NCI-H526 treated with DMSO at 0.1 percent for 48 hours (cell line): Measurements from ENCODE around the gene LPAR2.
"Not testable (repeated sequence)": the region's sequence is repeated elsewhere in the genome, so short reads cannot be mapped to it uniquely, and the experiment has no call there.

Experiments used
- DNase-seq: peaks from one replicate; lab custom pipeline; 2025; lab: John Stamatoyannopoulos, UW

Gene LPAR2

DNA sequence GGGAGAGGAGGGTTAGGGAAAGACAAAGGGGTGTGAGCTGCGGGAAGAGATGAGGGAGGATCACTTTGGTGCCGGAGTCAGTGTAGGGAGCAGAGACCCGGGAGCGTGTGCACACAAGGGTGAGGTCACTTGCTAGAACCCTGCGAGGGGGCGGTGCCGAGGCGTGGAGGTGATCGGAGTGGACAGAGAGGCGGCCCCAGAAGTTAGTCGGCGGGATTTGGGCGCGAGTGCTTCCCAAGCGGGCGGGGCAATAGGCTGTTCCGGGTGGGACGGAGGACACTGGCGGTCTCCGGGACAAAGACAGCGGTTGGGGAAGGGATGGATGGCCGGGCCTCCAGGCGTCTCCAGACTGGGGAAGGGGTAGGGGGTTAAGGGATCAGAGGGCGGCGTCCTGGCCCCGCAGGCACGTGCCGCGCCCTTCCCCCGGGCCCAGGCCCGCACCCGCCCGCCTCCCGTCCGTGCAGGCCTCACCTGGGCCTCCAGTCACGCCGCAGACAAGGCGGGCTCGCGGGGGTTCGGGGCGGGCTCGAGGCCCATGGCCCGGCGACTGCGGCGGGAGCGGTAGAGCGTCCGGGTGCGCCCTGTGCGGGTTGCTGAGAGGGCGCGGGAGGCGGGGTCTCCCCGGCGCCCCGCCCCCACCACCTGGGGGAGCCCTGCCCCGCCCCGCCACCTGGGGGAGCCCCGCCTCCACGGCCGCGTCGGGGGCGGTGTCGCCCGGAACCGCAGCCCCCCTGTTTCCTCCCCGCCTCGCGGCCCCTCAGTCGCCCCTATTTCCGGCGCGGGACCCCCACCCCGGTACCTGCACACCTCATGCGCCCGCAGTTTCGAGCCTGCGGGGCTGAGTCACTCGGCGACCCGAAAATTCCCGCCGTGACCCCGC lies at the start of gene LPAR2:
TSS of gene LPAR2 (minus strand) at position 600 of the 880 bp plus-strand sequence. CDS start 945 bp downstream, outside the sequence.
- DNase-seq, result no peak

DNA sequence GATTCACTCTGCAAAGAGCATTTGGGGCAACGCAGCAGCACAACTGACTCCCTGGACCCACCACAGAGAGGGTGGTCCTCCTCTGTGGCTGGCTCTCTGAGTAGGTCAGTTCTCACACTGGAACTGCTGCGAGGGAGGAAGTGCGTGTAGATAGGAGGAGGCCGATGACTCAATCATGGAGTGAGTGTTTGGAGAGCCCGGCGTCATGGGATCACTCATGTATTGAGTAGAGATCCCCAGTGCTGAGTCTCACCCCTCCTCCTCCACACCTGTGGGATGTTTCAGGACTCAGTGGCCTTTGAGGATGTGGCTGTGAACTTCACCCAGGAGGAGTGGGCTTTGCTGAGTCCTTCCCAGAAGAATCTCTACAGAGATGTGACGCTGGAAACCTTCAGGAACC lies 49.6 kb upstream of the LPAR2 start:
- no peak for DNase-seq

DNA sequence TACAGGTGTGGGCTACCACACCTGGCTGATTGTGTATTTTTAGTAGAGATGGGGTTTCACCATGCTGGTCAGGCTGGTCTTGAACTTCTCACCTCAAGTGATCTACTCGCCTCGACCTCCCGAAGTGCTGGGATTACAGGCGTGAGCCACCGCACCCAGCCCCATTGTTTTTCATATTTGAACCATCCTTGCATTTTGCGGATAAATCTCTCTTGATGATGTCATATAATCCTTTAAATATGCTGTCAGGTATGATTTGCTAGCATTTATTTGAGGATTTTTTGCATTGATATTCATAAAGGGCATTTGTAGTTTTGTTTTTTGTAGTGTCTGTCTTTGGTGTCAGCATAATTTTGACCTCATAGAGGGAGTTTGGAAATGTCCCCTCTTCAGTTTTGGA lies 46.3 kb upstream of the LPAR2 start:
- no peak for DNase-seq

DNA sequence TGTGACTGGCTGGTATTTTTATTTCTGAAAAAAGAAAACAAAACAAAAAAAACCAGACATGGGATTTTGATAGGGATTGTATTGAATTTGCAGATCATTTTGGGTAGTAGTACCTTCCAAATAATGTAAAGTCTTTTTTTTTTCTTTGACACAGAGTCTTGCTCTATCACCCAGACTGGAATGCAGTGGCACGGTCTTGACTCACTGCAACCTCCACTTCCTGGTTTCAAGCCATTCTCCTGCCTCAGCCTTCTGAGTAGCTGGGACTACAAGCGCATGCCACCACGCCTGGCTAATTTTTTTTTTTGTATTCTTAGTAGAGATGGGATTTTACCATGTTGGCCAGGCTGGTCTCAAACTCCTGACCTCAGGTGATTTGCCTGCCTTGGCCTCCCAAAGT lies 44.8 kb upstream of the LPAR2 start:
- DNase-seq, result no peak

DNA sequence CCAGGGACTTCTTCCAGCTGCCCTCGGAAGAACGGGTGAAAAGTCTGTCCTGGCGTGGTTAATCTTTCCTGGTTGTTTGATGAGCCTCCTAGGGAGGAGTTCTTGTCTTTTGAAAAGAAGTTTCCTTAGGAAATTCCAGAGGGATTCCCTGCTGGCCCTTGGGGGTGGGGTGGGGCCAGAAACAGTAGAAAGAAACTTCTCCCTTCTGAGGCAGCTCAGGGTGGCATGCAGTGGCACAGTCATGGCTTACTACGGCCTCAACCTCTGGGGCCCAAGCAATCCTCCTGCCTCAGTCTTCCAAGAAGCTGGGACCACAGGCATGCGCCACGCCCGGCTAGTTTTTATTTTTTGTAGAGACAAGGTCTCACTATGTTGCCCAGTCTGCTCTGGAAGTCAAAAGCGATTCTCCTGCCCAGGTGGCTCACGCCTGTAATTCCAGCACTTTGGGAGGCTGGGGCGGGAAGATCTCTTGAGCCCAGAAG lies 42.1 kb upstream of the LPAR2 start:
- DNase-seq, result no peak

DNA sequence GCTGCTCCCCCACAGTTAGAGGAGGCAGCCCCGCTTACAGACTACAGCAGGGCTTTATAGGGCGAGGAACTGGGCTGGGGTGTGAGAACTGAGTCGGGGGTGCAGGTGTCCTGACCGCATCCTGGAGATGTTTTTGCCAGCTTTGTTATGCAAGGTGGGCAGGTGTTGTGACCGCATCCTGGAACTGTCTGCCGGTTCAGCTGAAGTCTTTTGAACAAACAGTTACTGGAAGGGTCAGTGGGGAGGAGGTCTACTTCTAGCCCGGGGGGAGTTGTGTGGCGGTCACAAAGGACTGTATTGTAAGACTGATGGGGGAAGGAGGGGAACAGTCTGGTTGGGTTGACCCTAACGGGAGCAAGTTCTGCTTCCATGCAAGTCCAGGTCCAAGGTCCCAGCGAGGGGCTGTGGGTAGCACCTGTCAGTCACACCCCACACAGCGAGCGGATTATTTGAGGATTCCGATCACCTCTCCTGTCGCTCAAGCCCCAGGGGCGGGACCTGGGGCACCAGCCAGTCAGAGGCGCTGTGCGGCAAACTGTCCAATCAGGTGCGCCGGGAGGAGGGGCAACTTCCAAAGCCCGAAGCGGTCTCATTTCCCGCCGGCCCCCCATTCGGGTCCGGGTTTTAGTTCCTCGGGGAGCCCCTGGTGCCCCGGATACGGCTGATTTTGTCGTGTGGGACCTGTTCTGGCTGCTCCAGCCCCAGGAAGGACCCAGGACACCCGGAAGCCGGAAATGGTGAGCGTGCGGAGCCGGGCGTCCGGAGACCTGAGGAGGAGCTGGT lies 40.4 kb upstream of the LPAR2 start, which contains the start of gene ZNF101:
TSS of gene ZNF101 (plus strand) at position 610 of the 783 bp plus-strand sequence. CDS start at position 735, 125 bp downstream.
- peak; percentile 76 for DNase-seq

DNA sequence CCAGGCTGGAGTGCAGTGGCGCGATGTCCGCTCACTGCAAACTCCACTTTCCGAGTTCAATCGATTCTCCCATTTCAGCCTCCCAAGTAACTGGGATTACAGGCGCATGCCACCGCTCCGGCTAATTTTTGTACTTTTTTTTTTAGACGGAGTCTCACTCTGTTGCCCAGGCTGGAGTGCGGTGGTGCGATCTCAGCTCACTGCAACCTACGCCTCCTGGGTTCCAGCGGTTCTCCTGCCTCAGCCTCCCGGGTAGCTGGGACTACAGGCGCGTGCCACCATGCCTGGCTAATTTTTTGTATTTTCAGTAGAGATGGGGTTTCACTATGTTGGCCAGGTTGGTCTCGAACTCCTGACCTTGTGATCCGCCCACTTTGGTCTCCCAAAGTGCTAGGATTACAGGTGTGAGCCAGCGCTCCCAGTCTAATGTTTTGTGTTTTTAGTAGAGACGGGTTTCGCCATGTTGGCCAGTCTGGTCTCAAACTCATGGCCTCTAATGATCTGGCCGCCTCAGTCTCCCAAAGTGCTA lies 37.5 kb upstream of the LPAR2 start:
- DNase-seq, result not testable (repeated sequence)

DNA sequence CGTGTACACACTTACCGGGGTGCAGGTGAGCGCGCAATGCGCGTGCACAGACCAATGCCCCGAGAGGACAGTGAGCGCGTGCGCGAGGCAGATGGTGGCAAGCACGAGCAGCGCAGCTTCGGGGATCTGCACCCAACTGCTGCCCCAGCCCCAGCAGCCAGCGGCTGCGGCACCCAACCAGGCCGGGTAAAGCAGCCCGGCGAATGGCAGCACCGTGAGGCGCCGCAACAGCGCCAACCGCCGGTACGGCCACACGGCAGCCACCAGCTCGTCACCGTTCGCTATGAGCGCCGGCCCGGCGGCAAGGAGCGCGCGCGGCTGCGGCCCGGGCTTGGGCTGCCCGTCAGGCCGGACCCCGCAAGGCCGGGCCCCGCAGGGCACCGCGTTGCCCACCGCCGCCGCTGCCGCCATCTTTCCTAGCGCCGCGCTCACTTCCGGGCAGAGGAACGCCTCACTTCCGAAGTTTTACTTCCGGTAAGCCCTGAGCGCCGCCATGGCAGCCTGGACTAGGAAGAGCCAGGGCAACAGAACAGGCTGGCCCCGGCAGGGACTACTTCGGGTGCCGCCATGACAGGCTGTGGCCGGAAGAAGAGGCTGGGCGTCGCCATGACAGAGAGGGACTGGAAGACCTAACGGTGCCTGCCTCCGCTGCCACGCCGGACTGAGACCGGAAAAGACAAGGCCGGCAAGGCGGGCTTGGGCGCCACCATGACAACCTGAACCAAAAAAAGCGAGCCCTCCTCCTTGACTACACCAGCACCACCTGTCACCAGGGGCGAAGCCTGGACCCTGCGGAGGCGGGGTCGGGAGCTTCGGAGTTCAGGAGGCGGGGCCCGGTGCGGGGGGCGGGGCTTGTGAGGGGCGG lies 35.5 kb upstream of the LPAR2 start, which contains the start of gene ATP13A1:
TSS of gene ATP13A1 (minus strand) at position 421 of the 865 bp plus-strand sequence. CDS start at position 411, 10 bp downstream.
- peak; percentile 87 for DNase-seq

DNA sequence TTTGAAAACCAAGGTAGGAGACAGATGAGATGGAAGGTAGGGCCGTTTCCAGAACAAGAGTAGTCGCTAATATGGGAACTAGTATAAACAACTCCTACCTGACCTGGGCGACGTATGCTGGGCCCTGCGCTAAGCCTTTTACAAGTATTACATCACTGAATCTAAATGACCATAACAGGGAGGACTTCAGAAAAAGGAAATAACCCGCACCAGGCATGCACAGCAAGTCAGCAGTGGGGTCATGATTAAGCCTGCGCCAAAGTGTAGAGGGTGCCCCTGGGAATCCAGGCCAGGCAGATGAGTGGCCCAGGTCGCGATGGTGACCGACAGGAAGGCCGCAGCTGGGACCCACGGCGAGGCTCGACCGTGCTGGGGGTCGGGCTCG lies 34.8 kb upstream of the LPAR2 start:
- DNase-seq, result no peak

DNA sequence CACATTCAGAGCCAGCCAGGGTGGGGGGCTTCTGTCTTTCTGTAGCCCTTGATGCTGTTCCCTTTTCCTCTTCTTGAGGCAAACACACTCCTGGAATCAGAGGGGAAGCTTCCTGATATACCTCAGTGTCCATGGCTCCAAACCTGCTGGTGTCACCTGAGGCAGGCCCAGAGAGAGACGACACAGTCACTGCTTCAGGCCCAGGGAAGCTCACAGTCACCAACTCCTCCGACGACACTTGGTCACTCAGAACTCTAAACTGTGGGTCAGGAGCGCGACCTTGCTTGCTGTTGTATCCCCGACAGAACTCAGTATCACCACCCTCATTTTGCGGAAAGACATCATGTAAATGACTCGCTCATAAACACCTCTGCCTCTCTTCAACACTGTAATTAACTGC lies 34.3 kb upstream of the LPAR2 start:
- no peak for DNase-seq

DNA sequence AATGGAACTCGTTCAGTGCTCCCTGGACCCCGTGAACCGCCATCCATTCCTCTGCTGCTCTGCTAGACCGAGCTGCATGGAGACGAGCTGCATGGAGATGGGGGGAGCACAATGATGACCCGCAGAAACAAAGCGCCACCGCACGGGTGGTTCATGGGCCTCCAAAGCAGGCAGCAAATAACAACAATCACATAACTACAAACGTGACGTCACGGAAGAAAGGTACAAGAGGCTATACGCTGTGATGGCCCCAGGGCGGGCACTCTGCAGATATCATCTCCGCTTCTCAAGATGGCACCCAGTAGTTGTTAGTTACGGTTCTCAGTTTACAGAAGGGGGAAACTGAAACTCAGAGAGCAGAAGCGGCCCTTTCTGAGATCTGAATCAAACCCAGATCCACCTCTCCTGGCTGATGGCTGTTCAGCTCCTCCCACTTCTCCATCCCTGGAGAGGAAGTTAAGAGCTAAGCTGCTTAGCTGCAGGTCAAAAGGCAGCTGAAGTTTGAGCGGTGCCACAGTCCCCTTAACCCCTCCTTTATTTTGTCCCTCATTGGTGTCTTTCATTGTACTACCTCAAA lies 33.7 kb upstream of the LPAR2 start:
- no peak for DNase-seq

DNA sequence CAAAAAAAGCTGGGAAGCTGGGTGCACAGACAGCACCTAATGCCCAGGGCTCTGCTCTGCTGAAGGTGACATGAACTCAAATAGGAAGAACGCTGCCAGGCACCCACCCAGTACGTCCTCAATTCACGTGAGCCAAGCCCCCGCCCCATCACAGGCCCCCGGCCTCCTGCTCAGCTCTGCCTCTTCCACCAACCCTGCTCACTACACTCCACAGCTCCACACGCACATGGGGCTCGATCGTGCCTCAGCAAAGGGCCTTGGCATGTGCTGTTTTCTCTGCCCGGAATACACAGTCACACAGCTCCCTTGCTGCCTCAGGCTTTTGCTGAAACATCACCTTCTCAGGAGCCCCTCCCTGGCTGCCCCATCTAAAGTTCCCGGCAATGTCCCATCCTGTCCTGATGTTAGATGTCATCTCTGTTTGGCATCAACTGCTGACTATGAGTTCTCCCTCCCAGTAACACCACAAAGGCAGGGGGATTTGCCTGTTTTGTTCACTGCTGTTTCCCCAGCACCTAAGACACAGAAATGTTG lies 33.2 kb upstream of the LPAR2 start:
- DNase-seq, result no peak

DNA sequence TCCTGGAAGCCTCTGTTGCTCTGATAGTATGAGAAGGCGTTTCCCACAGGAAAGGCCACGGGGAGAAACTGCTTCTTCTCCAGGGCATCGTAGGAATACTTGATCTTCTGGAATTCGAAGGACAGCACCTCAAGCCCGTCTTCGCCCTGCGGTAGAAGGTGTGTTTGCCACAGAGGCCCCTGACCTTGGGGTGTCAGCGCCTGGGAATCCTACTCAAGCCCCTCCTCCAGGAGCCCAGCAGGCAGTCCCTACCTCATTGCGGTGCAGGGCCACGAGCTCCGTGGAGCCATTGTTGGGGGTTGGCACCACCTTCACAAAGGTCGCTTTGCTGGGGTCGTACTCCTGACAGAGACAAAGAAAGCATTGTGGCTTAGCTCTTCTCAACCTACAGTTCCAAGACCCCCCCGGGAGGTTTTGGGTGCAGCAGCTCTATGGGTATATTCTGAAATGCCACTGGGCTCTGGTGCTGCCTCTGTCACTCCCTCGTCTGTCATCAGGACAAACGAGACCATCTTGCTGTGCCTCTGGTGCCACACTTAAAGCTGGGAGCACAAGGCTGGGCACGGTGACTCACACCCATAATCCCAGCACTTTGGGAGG lies 31.7 kb upstream of the LPAR2 start:
- no peak for DNase-seq

DNA sequence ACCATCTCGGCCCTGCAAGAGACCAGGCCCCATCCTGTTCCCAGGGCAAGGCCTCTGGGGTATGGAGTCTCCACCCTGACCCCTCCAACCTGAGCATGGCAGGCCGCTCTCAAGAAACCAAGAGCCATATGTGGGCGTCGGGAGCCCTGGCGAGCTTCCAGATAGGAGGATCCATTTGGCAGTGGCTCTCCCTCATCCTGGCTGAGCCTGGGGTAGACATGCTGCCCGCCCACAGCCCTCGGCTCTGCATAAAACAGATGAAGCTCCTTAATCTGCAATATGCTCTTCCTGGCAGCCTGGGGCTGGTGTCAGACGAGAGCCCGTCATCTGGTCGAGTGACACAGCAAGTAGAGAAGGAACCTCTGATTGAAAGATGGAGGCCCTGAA lies 29.4 kb upstream of the LPAR2 start:
- DNase-seq, result no peak

DNA sequence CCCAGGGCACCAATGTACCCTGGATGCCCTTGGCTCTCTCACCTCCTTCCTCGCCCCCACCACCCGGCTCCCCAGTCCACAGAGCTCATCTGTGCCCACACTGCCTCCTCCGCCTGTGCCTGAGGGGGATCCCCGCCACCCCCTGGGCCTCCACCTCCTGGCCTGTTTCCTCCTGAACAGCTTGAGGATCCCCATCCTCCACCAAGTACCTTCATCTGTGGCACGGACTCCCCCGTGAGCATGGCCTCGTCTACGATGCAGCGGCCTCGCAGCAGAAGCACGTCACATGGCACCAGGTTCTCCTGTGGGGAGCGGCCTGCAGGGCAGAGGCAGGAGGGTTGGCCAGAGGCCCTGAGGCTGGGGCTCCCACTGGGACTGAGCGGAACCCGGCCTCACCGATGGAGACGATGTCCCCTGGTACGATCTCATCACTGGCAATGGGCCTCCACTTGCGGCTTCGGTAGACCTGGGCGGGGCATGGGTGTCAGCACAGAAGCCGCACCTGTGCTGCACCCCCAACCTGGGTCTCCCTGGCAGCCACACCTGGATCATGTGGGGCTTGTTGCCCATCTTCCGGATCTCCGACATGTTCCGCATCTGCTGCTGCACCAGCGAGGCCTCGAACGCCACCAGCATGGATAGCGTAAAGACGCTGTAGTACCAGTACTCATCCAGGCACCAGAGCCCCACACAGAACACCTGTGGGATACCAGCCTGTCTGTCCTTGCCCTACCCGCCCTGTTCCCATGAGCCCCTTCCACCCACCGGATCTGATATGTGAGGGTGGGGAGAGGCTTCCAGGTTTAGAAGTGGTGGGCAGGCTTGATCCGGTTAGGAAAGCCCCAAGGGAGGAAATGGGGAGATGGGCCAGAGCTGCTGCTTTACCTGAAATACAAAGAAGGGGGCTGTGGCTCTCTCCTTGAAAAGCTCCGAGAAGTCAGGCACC lies 28.7 kb upstream of the LPAR2 start:
- no peak for DNase-seq

DNA sequence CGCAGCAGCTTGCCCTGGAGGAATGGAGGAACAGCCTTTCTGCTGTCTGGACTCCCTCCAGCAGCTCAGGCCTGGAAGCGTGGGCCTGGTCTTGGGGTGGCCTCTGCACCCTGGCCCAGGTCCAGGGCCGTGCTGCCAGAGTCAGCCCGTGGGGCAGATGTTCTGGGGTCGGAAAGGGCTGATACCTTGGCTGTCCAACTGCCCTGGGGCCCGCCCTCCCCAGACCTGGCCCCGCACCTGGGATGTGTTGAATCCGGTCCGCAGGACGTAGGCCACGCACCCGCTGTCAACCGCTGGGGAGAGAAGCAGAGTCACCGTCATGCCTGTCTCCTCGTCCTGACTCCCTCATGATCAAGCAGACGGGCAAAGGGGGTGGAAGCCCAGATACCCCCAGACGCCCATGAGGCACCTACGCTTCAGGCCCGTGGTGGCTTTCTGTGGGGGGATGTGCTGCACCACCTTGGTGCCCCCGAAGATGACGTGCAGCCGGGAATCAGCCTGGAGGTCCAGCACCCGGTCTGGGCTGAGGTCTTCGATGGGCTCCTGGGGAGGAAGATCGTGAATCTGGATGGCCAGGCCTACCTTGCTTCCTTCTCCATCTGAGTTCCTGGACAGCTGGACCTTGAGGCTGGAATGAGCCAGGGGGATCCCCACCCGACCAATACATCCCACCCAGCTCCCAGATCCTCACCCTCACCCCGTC lies 27.8 kb upstream of the LPAR2 start:
- DNase-seq, result no peak

DNA sequence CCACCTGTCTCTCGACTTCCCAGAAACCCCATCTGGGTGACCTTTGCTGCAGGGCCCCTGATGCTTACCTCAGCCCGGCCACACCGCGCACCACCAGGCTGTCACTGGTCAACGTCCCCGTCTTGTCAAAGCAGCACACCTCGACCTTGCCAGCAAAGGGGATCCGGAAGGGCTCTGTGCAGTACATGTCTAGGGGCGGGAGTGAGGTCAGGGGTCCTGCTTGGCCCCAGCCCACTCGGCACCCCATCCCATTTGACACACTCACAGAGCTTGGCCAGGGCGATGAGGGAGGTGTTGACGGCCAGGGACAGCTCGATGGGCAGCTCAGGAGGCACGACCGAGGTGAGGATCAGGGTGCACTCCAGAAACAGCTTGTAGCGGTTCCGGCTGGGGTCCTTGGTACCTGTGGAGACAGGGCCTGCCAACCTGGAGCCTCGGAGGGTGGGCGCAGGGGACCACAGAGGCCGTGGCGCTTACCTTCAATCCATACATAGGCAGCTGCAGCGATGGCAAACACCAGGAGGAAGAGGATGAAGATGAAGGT lies 27.1 kb upstream of the LPAR2 start:
- no peak for DNase-seq

DNA sequence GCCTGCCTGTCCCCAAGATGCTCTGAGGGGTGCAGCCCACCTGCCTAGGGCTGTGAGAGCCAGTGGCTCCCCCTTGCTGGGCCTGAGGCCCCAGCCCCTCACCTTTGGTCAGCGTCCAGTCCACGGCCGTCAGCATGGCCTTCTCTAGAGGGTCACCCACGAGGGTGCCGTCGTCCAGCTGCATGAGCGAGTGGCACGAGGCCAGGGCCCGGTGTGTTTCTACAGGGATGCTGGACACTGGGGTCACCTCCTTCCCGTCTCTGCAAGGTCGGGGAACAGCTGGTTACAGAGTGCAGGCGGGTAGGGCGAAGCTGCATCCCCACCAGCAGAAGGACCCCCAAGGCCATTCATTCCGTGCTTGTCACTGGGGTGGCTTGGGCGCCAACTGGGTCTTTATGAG lies 26.4 kb upstream of the LPAR2 start:
- DNase-seq, result no peak
